Esophagus muscularis mucosa (tissue), 4 donors: Measurements from ENCODE around the gene MACROD2.

Experiments used
- CTCF ChIP-seq, 3 experiments: fragments of 200-600 bp in 2 of 3; fragments of 450-650 bp in 1 of 3; sonication (generic) in 2 of 3; IDR thresholded peaks; one replicate each; pipeline ENCODE4 v1.5.1; 2017 to 2019; ENCODE audit warnings: antibody characterized with exemption in 3 of 3, mild to moderate bottlenecking in 2 of 3, moderate library complexity in 1 of 3
- EP300 ChIP-seq: sonication (generic); formaldehyde crosslinking; IDR thresholded peaks from one replicate; pipeline ENCODE4 v1.6.1; 2017; ENCODE audit warnings: antibody characterized with exemption
- POLR2AphosphoS5 ChIP-seq, 2 donors: sonication (generic); formaldehyde crosslinking; IDR thresholded peaks; one replicate each; pipeline ENCODE4 v1.6.1; 2017; ENCODE audit warnings: antibody characterized with exemption in 2 of 2

DNA sequence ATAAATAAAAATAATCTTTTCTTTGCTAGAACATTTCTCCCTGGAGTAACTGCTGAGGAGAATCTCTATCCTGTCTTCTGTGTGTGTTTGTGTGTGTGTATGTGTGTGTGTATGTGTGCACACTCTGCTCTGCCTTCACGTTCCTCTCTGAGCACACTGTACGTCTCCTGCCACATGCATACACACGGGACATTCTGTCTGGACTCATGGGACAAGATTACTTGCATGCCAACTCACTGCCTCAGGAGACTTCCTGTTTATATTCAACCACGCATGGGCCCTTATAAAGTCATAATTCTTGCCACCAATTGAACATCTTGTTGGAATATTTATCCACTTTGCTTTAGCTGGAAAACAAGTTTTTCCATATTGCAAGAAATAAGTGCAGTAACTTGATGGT, 1647.4 kb downstream of the MACROD2 start:
- TF ChIP-seq CTCF (IDR thresholded peaks at IDR 0.05) = no peak
- no peak for TF ChIP-seq EP300
- TF ChIP-seq POLR2AphosphoS5 (IDR thresholded peaks at IDR 0.05) = no peak
